Smooth muscle cell of the brain vasculature (primary cell): ENCODE results near the gene DGKD.

Experiments used
- DNase-seq: peaks from one replicate; pipeline ENCODE4 v3.0.0-alpha.2; 2012; ENCODE audit warnings: low read depth, low spot score

DGKD gene

GRCh38 chr2:233495503-233496496 is 141.5 kb downstream of the DGKD start:
- no peak for DNase-seq

GRCh38 chr2:233497692-233498091 is 143.4 kb downstream of the DGKD start:
- no peak for DNase-seq

GRCh38 chr2:233498126-233498525 is 143.8 kb downstream of the DGKD start:
- no peak for DNase-seq

GRCh38 chr2:233499928-233500327 is 145.6 kb downstream of the DGKD start:
- DNase-seq, result no peak

- no peak for DNase-seq
Observed at GRCh38 chr2:233501198-233502076, 147.1 kb downstream of the DGKD start.

- no peak for DNase-seq
Observed at GRCh38 chr2:233503481-233503880, 149.2 kb downstream of the DGKD start.

GRCh38 chr2:233503947-233504637 is 149.8 kb downstream of the DGKD start:
- no peak for DNase-seq

GRCh38 chr2:233513953-233514655 is 159.8 kb downstream of the DGKD start:
- DNase-seq, result no peak

GRCh38 chr2:233519787-233520611 is 165.7 kb downstream of the DGKD start:
- DNase-seq, result no peak
